Posterior vena cava (tissue), 2 donors: ENCODE measurements around the gene DCXR. TPM values are rescaled to one million over a fixed set of nuclear protein-coding genes. Genes with fewer than 3 reads are reported as not detected.

ENCODE experiments used
- DNase-seq: peaks from one replicate; pipeline ENCODE4 v3.0.0-alpha.2; 2020; ENCODE audit warnings: low spot score
- intact Hi-C, 2 donors: fragments of 100-400 bp; cut with DNase I; formaldehyde crosslinking; loops; one replicate each; pipeline versions ENCODE4 v1.14.1 to v1.14.2; 2022 to 2023
- total RNA-seq, 2 donors: library from RNA; stranded (reverse); fragmentation: NEBNext Ultra II Directional; extraction: Animal tissue kit (Norgen Biotek cat#: 25700); gene quantifications; one replicate each; pipeline ENCODE4 v1.2.1, GENCODE V29; 2021
- donor health status: DM: yes; HTN: yes; CAD: no.
- donor health status: DM: yes; HTN: yes; CAD: no.

The DCXR gene
- total RNA-seq, 2 donors from 2014 or later = 44.1 to 52.1 TPM

- intact Hi-C loops = no loop called here
Measured at GRCh38 chr17:82076785-82077591, 39.5 kb upstream of the DCXR start.

GRCh38 chr17:82076018-82076784, 38.7 kb upstream of the DCXR start:
- no peak for DNase-seq

More at GRCh38 chr17:82076785-82077591, 39.5 kb upstream of the DCXR start:
- DNase-seq = no peak

GRCh38 chr17:82073446-82073845, 35.9 kb upstream of the DCXR start:
- DNase-seq = no peak
- intact Hi-C loops = no loop called here

More at GRCh38 chr17:82076018-82076784, 38.7 kb upstream of the DCXR start:
- intact Hi-C loops = no loop called here

- intact Hi-C loops = no loop called here
- DNase-seq = no peak
Measured at GRCh38 chr17:82072827-82073226, 35.3 kb upstream of the DCXR start.

- intact Hi-C loops = no loop called here
Measured at GRCh38 chr17:82070611-82071010, 33.1 kb upstream of the DCXR start.

GRCh38 chr17:82065638-82066303, 28.3 kb upstream of the DCXR start, which contains the start of gene DUS1L:
DUS1L (minus strand) TSS chr17:82065804; CDS start chr17:82065059, 745 bp downstream.
- DNase-seq = peak; percentile 91
- intact Hi-C loops = no loop called here

More at GRCh38 chr17:82070611-82071010, 33.1 kb upstream of the DCXR start:
- no peak for DNase-seq

- intact Hi-C loops = no loop called here
Measured at GRCh38 chr17:82065193-82065637, 27.7 kb upstream of the DCXR start.

GRCh38 chr17:82064433-82065192, 27.1 kb upstream of the DCXR start:
- intact Hi-C loops = no loop called here
- DNase-seq = no peak

More at GRCh38 chr17:82065193-82065637, 27.7 kb upstream of the DCXR start:
- DNase-seq = no peak

GRCh38 chr17:82063424-82064415, 26.2 kb upstream of the DCXR start:
- intact Hi-C loops = no loop called here
- no peak for DNase-seq

- DNase-seq = no peak
- intact Hi-C loops = no loop called here
Measured at GRCh38 chr17:82062984-82063368, 25.5 kb upstream of the DCXR start.

- DNase-seq = no peak
- intact Hi-C loops = no loop called here
Measured at GRCh38 chr17:82062076-82062983, 24.8 kb upstream of the DCXR start.

GRCh38 chr17:82061047-82061925, 23.8 kb upstream of the DCXR start:
- DNase-seq = no peak
- intact Hi-C loops = no loop called here

- intact Hi-C loops = no loop called here
- DNase-seq = no peak
Measured at GRCh38 chr17:82060614-82061013, 23.1 kb upstream of the DCXR start.

GRCh38 chr17:82060001-82060380, 22.5 kb upstream of the DCXR start:
- no peak for DNase-seq
- intact Hi-C loops = no loop called here

- DNase-seq = no peak
Measured at GRCh38 chr17:82059272-82060000, 21.9 kb upstream of the DCXR start.

More at GRCh38 chr17:82059272-82060000, 21.9 kb upstream of the DCXR start:
- intact Hi-C loops = no loop called here
